Activated naive CD8-positive, alpha-beta T cell treated with anti-CD3 and anti-CD28 coated beads for 36 hours (primary cell): Measurements from ENCODE around the gene SEMA3F. TPM values are rescaled to one million over a fixed set of nuclear protein-coding genes. Genes with fewer than 3 reads are reported as not detected.

ENCODE experiments used
- DNase-seq: peaks from one replicate; pipeline ENCODE4 v3.0.0; 2021
- H3K27ac Mint-ChIP-seq: one replicate; pipeline ENCODE4 v1.8.0; 2022; ENCODE audit warnings: mild to moderate bottlenecking, moderate library complexity, mixed read lengths
- H3K27me3 Mint-ChIP-seq: one replicate; pipeline ENCODE4 v1.8.0; 2022; ENCODE audit warnings: mild to moderate bottlenecking, mixed read lengths
- H3K36me3 Mint-ChIP-seq: one replicate; pipeline ENCODE4 v1.8.0; 2021; ENCODE audit warnings: mild to moderate bottlenecking, mixed read lengths
- H3K4me1 Mint-ChIP-seq: one replicate; pipeline ENCODE4 v1.8.0; 2021; ENCODE audit warnings: mixed read lengths
- H3K4me3 Mint-ChIP-seq: one replicate; pipeline ENCODE4 v1.8.0; 2022; ENCODE audit warnings: mild to moderate bottlenecking, moderate library complexity, mixed read lengths
- H3K9me3 Mint-ChIP-seq: one replicate; pipeline ENCODE4 v1.8.0; 2022; ENCODE audit warnings: mixed read lengths
- total RNA-seq, 2 experiments: library from RNA; stranded (reverse); gene quantifications; one replicate each; pipeline ENCODE4 v1.2.3, GENCODE V29; 2021

Gene SEMA3F
- total RNA-seq, 2 experiments from 2014 or later = 0.10 to 0.28 TPM

- H3K9me3 Mint-ChIP-seq = no peaks in the 10 kb centered on the region
- H3K27me3 Mint-ChIP-seq = peaks cover 36% of the 10 kb centered on the region
- H3K36me3 Mint-ChIP-seq = no peaks in the 10 kb centered on the region
- H3K4me3 Mint-ChIP-seq = no peak overlapping the region
- no peak for DNase-seq
- H3K27ac Mint-ChIP-seq = no peak overlapping the region
- peaks cover 7% of the 10 kb centered on the region for H3K4me1 Mint-ChIP-seq
Measured at GRCh38 chr3:50157827-50158529, 2.9 kb downstream of the SEMA3F start.

- DNase-seq = no peak
- Mint-ChIP-seq H3K27ac (no peak overlapping the region), H3K4me1 (peaks cover 7% of the 10 kb centered on the region), H3K27me3 (peaks cover 30% of the 10 kb centered on the region), H3K9me3 (no peaks in the 10 kb centered on the region), H3K4me3 (no peak overlapping the region), H3K36me3 (no peaks in the 10 kb centered on the region)
Measured at GRCh38 chr3:50158530-50159146, 3.5 kb downstream of the SEMA3F start.

- Mint-ChIP-seq H3K27ac (no peak overlapping the region), H3K9me3 (no peaks in the 10 kb centered on the region), H3K4me3 (no peak overlapping the region), H3K4me1 (peaks cover 7% of the 10 kb centered on the region), H3K27me3 (peaks cover 21% of the 10 kb centered on the region), H3K36me3 (no peaks in the 10 kb centered on the region)
- no peak for DNase-seq
Measured at GRCh38 chr3:50160561-50160983, 5.4 kb downstream of the SEMA3F start.

DNA sequence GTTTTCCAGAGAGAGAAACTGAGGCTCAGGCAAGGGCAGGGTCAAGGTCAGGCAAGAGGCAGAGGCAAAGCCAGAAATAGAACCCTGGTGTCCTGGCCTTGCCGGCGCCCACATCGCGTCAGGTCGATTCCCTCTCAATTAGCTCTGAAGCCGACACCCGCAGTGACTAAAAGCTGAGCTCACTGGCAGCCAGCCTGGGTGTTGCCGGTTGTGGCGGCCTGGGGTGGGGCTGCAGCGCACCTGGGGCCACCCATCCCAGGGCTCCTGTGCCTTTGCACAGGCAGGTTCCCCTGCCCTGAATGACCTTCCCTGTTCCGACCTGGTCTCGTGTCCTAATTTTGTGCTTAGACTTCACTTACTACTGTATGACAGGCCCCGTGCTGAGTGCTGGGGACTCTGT is 6.2 kb downstream of the SEMA3F start:
- H3K4me1 Mint-ChIP-seq = no peaks in the 10 kb centered on the region
- no peaks in the 10 kb centered on the region for H3K9me3 Mint-ChIP-seq

GRCh38 chr3:50162034-50162883 is 7.1 kb downstream of the SEMA3F start:
- no peak for DNase-seq
- H3K9me3 Mint-ChIP-seq = no peaks in the 10 kb centered on the region
- H3K27me3 Mint-ChIP-seq = peaks cover 4% of the 10 kb centered on the region
- no peak overlapping the region for H3K27ac Mint-ChIP-seq
- no peak overlapping the region for H3K4me3 Mint-ChIP-seq
- H3K4me1 Mint-ChIP-seq = no peaks in the 10 kb centered on the region
- no peaks in the 10 kb centered on the region for H3K36me3 Mint-ChIP-seq

More for the DNA sequence above, 6.2 kb downstream of the SEMA3F start:
- Mint-ChIP-seq H3K4me3 (no peak overlapping the region), H3K27ac (no peak overlapping the region), H3K27me3 (peaks cover 13% of the 10 kb centered on the region), H3K36me3 (no peaks in the 10 kb centered on the region)
- no peak for DNase-seq

GRCh38 chr3:50163572-50164455 is 8.7 kb downstream of the SEMA3F start:
- no peaks in the 10 kb centered on the region for H3K36me3 Mint-ChIP-seq
- no peaks in the 10 kb centered on the region for H3K4me1 Mint-ChIP-seq
- H3K27ac Mint-ChIP-seq = no peak overlapping the region
- H3K9me3 Mint-ChIP-seq = no peaks in the 10 kb centered on the region
- no peaks in the 10 kb centered on the region for H3K27me3 Mint-ChIP-seq
- DNase-seq = no peak
- no peak overlapping the region for H3K4me3 Mint-ChIP-seq

- DNase-seq = no peak
- Mint-ChIP-seq H3K27me3 (no peaks in the 10 kb centered on the region), H3K9me3 (no peaks in the 10 kb centered on the region), H3K4me3 (no peak overlapping the region), H3K4me1 (no peaks in the 10 kb centered on the region), H3K27ac (no peak overlapping the region), H3K36me3 (no peaks in the 10 kb centered on the region)
Measured at GRCh38 chr3:50164481-50164880, 9.4 kb downstream of the SEMA3F start.

DNA sequence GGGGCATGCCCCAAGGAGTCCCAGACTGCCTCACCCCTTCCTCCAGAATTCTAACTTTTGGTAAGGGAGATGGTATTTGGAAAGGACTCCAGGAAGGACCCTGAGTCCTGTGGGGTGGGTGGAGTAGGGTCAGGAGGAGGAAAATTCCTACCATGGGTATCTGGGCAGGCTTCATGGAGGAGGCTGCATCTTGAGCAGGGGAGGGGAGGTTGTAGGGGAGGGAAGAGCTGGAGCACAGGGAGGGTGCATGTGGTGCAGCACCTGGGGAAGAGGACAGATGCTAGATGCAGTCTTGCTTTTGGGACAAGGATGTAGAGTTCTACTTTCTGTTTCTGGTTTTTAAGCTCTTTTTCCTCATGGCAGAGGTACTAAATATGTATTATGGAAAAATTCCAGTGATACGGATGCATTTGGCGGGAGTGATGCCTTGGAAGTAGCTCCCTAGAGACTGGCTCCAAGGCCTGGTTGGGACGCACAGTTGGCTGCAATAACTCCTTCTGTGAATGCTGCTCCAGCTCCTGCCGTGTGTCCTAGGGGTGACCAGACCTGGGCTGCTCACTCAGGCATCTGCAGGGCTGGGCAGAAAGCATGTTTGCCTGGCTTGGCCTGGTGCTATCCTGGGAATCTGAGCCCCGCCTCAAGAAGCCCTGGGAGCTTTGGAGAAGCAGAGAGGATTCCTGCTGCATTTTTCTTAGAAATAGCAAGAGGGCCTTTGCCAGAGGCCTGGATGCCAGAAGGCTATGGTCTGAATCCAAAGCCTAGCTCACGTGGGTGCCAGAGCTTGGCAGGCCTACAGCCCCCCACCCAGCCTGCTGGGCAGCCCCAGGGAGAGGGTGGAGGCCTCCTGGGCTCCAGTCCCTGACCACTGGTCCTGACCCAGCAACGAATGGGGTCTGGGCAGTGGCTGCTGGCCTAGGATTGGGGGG is 10.1 kb downstream of the SEMA3F start:
- Mint-ChIP-seq H3K9me3 (no peaks in the 10 kb centered on the region), H3K36me3 (no peaks in the 10 kb centered on the region), H3K4me3 (no peak overlapping the region), H3K27ac (no peak overlapping the region), H3K4me1 (no peaks in the 10 kb centered on the region), H3K27me3 (no peaks in the 10 kb centered on the region)
- no peak for DNase-seq

DNA sequence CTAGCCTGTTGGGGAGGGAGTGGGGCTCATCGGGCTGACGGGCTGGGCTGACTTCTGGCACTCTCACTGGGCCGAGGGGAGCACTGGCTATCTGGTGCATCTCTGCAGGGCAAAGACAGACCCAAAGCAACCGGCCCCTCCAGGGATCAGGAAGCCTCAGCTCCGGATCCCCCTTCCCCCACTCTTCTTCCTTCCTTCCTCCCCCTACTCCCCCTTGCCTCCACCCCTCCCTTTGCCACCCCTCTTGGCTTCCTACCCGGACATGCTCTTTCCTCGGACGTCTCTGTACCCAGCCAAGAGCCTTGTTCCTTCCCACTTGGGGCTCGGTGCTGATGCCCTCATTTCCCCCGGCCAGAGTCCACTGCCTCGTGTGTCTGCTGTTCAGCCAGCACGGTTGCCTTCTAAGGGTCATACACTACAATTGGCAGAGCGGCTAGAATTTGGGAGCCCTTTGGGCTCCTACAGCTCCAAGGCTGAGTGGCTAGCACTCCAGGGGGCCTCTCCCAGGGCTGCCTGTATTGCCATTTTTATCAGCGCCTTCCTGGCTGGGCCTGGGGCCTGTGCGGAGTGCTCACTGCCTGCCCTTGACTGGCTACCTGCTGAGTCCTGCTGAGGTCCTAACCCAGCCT is 10.9 kb downstream of the SEMA3F start:
- H3K9me3 Mint-ChIP-seq = no peaks in the 10 kb centered on the region
- DNase-seq = no peak
- no peaks in the 10 kb centered on the region for H3K4me1 Mint-ChIP-seq
- H3K27me3 Mint-ChIP-seq = no peaks in the 10 kb centered on the region
- no peaks in the 10 kb centered on the region for H3K36me3 Mint-ChIP-seq
- H3K4me3 Mint-ChIP-seq = no peak overlapping the region
- no peak overlapping the region for H3K27ac Mint-ChIP-seq

- Mint-ChIP-seq H3K27ac (no peak overlapping the region), H3K4me3 (no peak overlapping the region), H3K4me1 (no peaks in the 10 kb centered on the region), H3K27me3 (no peaks in the 10 kb centered on the region), H3K36me3 (no peaks in the 10 kb centered on the region), H3K9me3 (no peaks in the 10 kb centered on the region)
- no peak for DNase-seq
Measured at GRCh38 chr3:50166620-50167019, 11.5 kb downstream of the SEMA3F start.

- DNase-seq = no peak
- H3K4me3 Mint-ChIP-seq = no peak overlapping the region
- H3K36me3 Mint-ChIP-seq = no peaks in the 10 kb centered on the region
- no peaks in the 10 kb centered on the region for H3K4me1 Mint-ChIP-seq
- no peak overlapping the region for H3K27ac Mint-ChIP-seq
- no peaks in the 10 kb centered on the region for H3K27me3 Mint-ChIP-seq
- H3K9me3 Mint-ChIP-seq = no peaks in the 10 kb centered on the region
Measured at GRCh38 chr3:50167069-50167840, 12.1 kb downstream of the SEMA3F start.

DNA sequence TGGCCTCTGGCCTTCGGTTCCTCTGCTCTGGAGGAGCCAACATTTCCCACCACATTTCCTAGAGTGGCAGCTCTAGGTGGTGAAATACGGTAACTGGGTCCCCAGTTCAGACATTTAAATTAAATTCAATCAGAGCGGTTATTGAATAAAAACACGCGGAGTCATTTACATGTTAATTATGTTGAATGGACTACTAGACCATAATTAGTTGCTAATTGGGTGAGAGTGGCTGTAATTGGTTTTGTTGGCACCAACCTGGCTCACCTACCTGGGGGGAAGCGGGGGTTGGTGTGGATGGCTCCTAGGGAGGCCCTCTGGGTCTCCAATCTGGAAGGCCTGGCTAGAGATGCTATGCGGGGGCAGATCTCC is 12.7 kb downstream of the SEMA3F start:
- DNase-seq = no peak
- no peaks in the 10 kb centered on the region for H3K27me3 Mint-ChIP-seq
- no peaks in the 10 kb centered on the region for H3K4me1 Mint-ChIP-seq
- no peaks in the 10 kb centered on the region for H3K9me3 Mint-ChIP-seq
- no peaks in the 10 kb centered on the region for H3K36me3 Mint-ChIP-seq
- no peak overlapping the region for H3K4me3 Mint-ChIP-seq
- no peak overlapping the region for H3K27ac Mint-ChIP-seq

GRCh38 chr3:50168388-50168787 is 13.3 kb downstream of the SEMA3F start:
- Mint-ChIP-seq H3K27me3 (no peaks in the 10 kb centered on the region), H3K4me1 (no peaks in the 10 kb centered on the region), H3K27ac (no peak overlapping the region), H3K36me3 (no peaks in the 10 kb centered on the region), H3K4me3 (no peak overlapping the region), H3K9me3 (no peaks in the 10 kb centered on the region)
- no peak for DNase-seq
